ENCODE data around the gene SELL. TPM values are rescaled to one million over a fixed set of nuclear protein-coding genes. Genes with fewer than 3 reads are reported as not detected.

SELL gene
- polyA plus RNA-seq, 4 donors = 1.1 to 1.8 (median 1.6) TPM

DNA sequence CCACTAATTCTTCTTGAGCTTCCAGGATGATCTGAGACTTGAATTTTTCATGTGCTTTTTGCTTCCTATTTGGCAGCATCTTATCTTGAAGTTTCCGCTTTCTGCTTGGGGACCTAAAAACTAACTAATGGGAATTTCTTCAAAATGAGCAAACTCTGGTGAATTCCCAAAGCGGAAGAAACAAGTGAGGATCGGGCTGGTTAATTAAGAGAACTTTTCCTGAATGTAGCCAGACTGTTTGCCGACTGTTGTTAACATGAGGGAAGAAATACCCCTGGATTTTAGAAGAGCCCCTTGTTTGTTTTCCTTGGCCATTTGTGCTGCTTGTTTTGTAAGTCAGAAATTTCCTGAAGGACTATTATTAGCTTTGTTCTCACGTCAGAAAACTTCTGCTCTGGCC, 28.6 kb upstream of the SELL start:
- WGBS, 3 donors = 62 to 68% (median 63%) methylated on average over 5 of the region's 5 CpGs
- Histone ChIP-seq H3K4me1 (ENCODE audit: control insufficient read depth in 3 of 3, insufficient read depth in 2 of 3, low read depth in 1 of 3, low read length in 2 of 3) (no peaks in the 10 kb centered on the region), H3K27ac (ENCODE audit: low read depth in 1 of 3, low read length in 2 of 3) (no peak overlapping the region), H3K36me3 (ENCODE audit: control insufficient read depth in 3 of 3, insufficient read depth in 2 of 3, low read depth in 1 of 3, low read length in 3 of 3) (no peaks in the 10 kb centered on the region), H3K27me3 (ENCODE audit: control insufficient read depth in 3 of 3, insufficient read depth in 3 of 3, low read length in 3 of 3) (peaks cover 0 to 4% (median 0%) of the 10 kb centered on the region in 3 donors), H3K9me3 (ENCODE audit: control insufficient read depth in 2 of 2, insufficient read depth in 1 of 2, low read depth in 1 of 2, low read length in 1 of 2) (peaks cover 0 to 2% of the 10 kb centered on the region in 2 donors), H3K4me3 (ENCODE audit: low read depth in 1 of 3, low read length in 3 of 3) (no peak overlapping the region)
- DNase-seq (no peak), FAIRE-seq (no peak)

GRCh38 chr1:169733924-169734323, 22.5 kb upstream of the SELL start, which contains the start of gene SELE:
Gene SELE, minus strand, starts transcription at chr1:169734079. Its CDS starts 467 bp downstream, at chr1:169733612.
- Histone ChIP-seq H3K36me3 (ENCODE audit: control insufficient read depth in 3 of 3, insufficient read depth in 2 of 3, low read depth in 1 of 3, low read length in 3 of 3) (no peaks in the 10 kb centered on the region), H3K27ac (ENCODE audit: low read depth in 1 of 3, low read length in 2 of 3) (no peak within 1 kb of the TSS), H3K4me3 (ENCODE audit: low read depth in 1 of 3, low read length in 3 of 3) (no peak within 1 kb of the TSS), H3K27me3 (ENCODE audit: control insufficient read depth in 3 of 3, insufficient read depth in 3 of 3, low read length in 3 of 3) (peaks cover 0 to 4% (median 3%) of the 10 kb centered on the region in 3 donors), H3K9me3 (ENCODE audit: control insufficient read depth in 2 of 2, insufficient read depth in 1 of 2, low read depth in 1 of 2, low read length in 1 of 2) (no peaks in the 10 kb centered on the region), H3K4me1 (ENCODE audit: control insufficient read depth in 3 of 3, insufficient read depth in 2 of 3, low read depth in 1 of 3, low read length in 2 of 3) (no peaks in the 10 kb centered on the region)
- no peak for DNase-seq
- 76 to 89% (median 86%) methylated on average over 7 of the region's 7 CpGs for WGBS, 3 donors
- FAIRE-seq = no peak

DNA sequence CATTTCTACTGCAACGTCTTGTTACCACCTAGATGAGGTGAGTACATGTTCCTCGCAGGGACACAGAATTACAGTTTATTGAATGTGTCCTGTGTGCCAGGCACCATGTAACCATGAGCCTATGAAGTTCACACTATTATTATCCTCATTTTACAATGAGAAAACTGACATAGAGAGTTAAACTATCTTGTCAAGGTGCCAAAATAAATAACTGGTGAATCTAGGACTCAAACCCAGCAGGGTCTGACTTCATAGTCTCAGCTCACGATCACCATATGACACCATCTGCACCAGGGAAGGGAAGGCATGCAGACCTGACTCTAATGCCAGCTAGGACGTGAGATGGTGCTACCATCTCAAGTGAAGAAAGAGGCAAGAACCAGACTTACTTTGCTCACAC, 20.0 kb upstream of the SELL start:
- H3K9me3 ChIP-seq (ENCODE audit: control insufficient read depth in 2 of 2, insufficient read depth in 1 of 2, low read depth in 1 of 2, low read length in 1 of 2) = no peaks in the 10 kb centered on the region
- DNase-seq (no peak), FAIRE-seq (no peak)
- H3K27me3 ChIP-seq (ENCODE audit: control insufficient read depth in 3 of 3, insufficient read depth in 3 of 3, low read length in 3 of 3) = peaks cover 0 to 3% (median 0%) of the 10 kb centered on the region in 3 donors
- no peak overlapping the region for H3K27ac ChIP-seq (ENCODE audit: low read depth in 1 of 3, low read length in 2 of 3)
- H3K4me3 ChIP-seq (ENCODE audit: low read depth in 1 of 3, low read length in 3 of 3) = no peak overlapping the region
- H3K36me3 ChIP-seq (ENCODE audit: control insufficient read depth in 3 of 3, insufficient read depth in 2 of 3, low read depth in 1 of 3, low read length in 3 of 3) = no peaks in the 10 kb centered on the region
- WGBS, 3 donors = 41 to 74% (median 58%) methylated on average over 4 of the region's 4 CpGs
- H3K4me1 ChIP-seq (ENCODE audit: control insufficient read depth in 3 of 3, insufficient read depth in 2 of 3, low read depth in 1 of 3, low read length in 2 of 3) = no peaks in the 10 kb centered on the region

- Histone ChIP-seq H3K4me1 (ENCODE audit: control insufficient read depth in 3 of 3, insufficient read depth in 2 of 3, low read depth in 1 of 3, low read length in 2 of 3) (no peaks in the 10 kb centered on the region), H3K27ac (ENCODE audit: low read depth in 1 of 3, low read length in 2 of 3) (no peak overlapping the region), H3K9me3 (ENCODE audit: control insufficient read depth in 2 of 2, insufficient read depth in 1 of 2, low read depth in 1 of 2, low read length in 1 of 2) (no peaks in the 10 kb centered on the region), H3K4me3 (ENCODE audit: low read depth in 1 of 3, low read length in 3 of 3) (no peak overlapping the region), H3K36me3 (ENCODE audit: control insufficient read depth in 3 of 3, insufficient read depth in 2 of 3, low read depth in 1 of 3, low read length in 3 of 3) (no peaks in the 10 kb centered on the region), H3K27me3 (ENCODE audit: control insufficient read depth in 3 of 3, insufficient read depth in 3 of 3, low read length in 3 of 3) (peaks cover 0 to 3% (median 0%) of the 10 kb centered on the region in 3 donors)
- FAIRE-seq (no peak), DNase-seq (no peak)
These were observed 18.6 kb upstream of the SELL start for GRCh38 chr1:169729991-169730390.

DNA sequence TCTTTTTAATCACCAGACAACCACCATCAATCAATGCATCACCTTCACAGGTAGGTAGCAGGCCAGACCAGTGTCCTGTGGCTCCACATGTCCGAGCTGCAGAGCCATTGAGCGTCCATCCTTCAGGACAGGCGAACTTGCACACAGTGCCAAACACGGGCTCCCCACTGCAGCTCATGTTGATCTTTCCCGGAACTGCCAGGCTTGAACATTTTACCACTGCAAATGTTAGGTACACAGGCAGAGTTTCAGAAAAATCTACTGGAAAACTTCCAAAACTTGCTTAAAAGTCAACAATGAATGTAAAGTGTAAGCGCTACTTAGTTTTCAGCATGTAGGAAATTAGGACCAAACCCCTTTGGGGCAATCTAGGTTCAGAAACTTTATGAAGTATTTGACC, 15.9 kb upstream of the SELL start:
- Histone ChIP-seq H3K36me3 (ENCODE audit: control insufficient read depth in 3 of 3, insufficient read depth in 2 of 3, low read depth in 1 of 3, low read length in 3 of 3) (no peaks in the 10 kb centered on the region), H3K9me3 (ENCODE audit: control insufficient read depth in 2 of 2, insufficient read depth in 1 of 2, low read depth in 1 of 2, low read length in 1 of 2) (no peaks in the 10 kb centered on the region), H3K4me3 (ENCODE audit: low read depth in 1 of 3, low read length in 3 of 3) (no peak overlapping the region), H3K27ac (ENCODE audit: low read depth in 1 of 3, low read length in 2 of 3) (no peak overlapping the region), H3K4me1 (ENCODE audit: control insufficient read depth in 3 of 3, insufficient read depth in 2 of 3, low read depth in 1 of 3, low read length in 2 of 3) (no peaks in the 10 kb centered on the region), H3K27me3 (ENCODE audit: control insufficient read depth in 3 of 3, insufficient read depth in 3 of 3, low read length in 3 of 3) (peaks cover 0 to 3% (median 0%) of the 10 kb centered on the region in 3 donors)
- DNase-seq (no peak), FAIRE-seq (no peak)
- WGBS, 3 donors = 80 to 89% (median 80%) methylated on average over 6 of the region's 6 CpGs

GRCh38 chr1:169726851-169727250, 15.4 kb upstream of the SELL start:
- H3K9me3 ChIP-seq (ENCODE audit: control insufficient read depth in 2 of 2, insufficient read depth in 1 of 2, low read depth in 1 of 2, low read length in 1 of 2) = no peaks in the 10 kb centered on the region
- H3K4me3 ChIP-seq (ENCODE audit: low read depth in 1 of 3, low read length in 3 of 3) = no peak overlapping the region
- WGBS, 3 donors = 64 to 82% (median 68%) methylated on average over 3 of the region's 3 CpGs
- H3K4me1 ChIP-seq (ENCODE audit: control insufficient read depth in 3 of 3, insufficient read depth in 2 of 3, low read depth in 1 of 3, low read length in 2 of 3) = no peaks in the 10 kb centered on the region
- H3K27ac ChIP-seq (ENCODE audit: low read depth in 1 of 3, low read length in 2 of 3) = no peak overlapping the region
- no peaks in the 10 kb centered on the region for H3K36me3 ChIP-seq (ENCODE audit: control insufficient read depth in 3 of 3, insufficient read depth in 2 of 3, low read depth in 1 of 3, low read length in 3 of 3)
- no peak for DNase-seq
- peaks cover 0 to 3% (median 0%) of the 10 kb centered on the region in 3 donors for H3K27me3 ChIP-seq (ENCODE audit: control insufficient read depth in 3 of 3, insufficient read depth in 3 of 3, low read length in 3 of 3)
- FAIRE-seq = no peak

GRCh38 chr1:169725930-169726329, 14.5 kb upstream of the SELL start:
- Histone ChIP-seq H3K36me3 (ENCODE audit: control insufficient read depth in 3 of 3, insufficient read depth in 2 of 3, low read depth in 1 of 3, low read length in 3 of 3) (no peaks in the 10 kb centered on the region), H3K4me1 (ENCODE audit: control insufficient read depth in 3 of 3, insufficient read depth in 2 of 3, low read depth in 1 of 3, low read length in 2 of 3) (no peaks in the 10 kb centered on the region), H3K27ac (ENCODE audit: low read depth in 1 of 3, low read length in 2 of 3) (no peak overlapping the region), H3K27me3 (ENCODE audit: control insufficient read depth in 3 of 3, insufficient read depth in 3 of 3, low read length in 3 of 3) (peaks cover 0 to 3% (median 0%) of the 10 kb centered on the region in 3 donors), H3K9me3 (ENCODE audit: control insufficient read depth in 2 of 2, insufficient read depth in 1 of 2, low read depth in 1 of 2, low read length in 1 of 2) (no peaks in the 10 kb centered on the region), H3K4me3 (ENCODE audit: low read depth in 1 of 3, low read length in 3 of 3) (no peak overlapping the region)
- DNase-seq = no peak
- WGBS, 3 donors = 52 to 67% (median 65%) methylated on average over 3 of the region's 3 CpGs
- no peak for FAIRE-seq

GRCh38 chr1:169724168-169724567, 12.7 kb upstream of the SELL start:
- Histone ChIP-seq H3K9me3 (ENCODE audit: control insufficient read depth in 2 of 2, insufficient read depth in 1 of 2, low read depth in 1 of 2, low read length in 1 of 2) (no peaks in the 10 kb centered on the region), H3K36me3 (ENCODE audit: control insufficient read depth in 3 of 3, insufficient read depth in 2 of 3, low read depth in 1 of 3, low read length in 3 of 3) (no peaks in the 10 kb centered on the region), H3K27ac (ENCODE audit: low read depth in 1 of 3, low read length in 2 of 3) (no peak overlapping the region), H3K4me1 (ENCODE audit: control insufficient read depth in 3 of 3, insufficient read depth in 2 of 3, low read depth in 1 of 3, low read length in 2 of 3) (no peaks in the 10 kb centered on the region), H3K27me3 (ENCODE audit: control insufficient read depth in 3 of 3, insufficient read depth in 3 of 3, low read length in 3 of 3) (no peaks in the 10 kb centered on the region), H3K4me3 (ENCODE audit: low read depth in 1 of 3, low read length in 3 of 3) (no peak overlapping the region)
- peak; percentile 5 to 15 for DNase-seq
- FAIRE-seq = no peak
- 24 to 47% (median 43%) methylated on average over 4 of the region's 4 CpGs for WGBS, 3 donors

DNA sequence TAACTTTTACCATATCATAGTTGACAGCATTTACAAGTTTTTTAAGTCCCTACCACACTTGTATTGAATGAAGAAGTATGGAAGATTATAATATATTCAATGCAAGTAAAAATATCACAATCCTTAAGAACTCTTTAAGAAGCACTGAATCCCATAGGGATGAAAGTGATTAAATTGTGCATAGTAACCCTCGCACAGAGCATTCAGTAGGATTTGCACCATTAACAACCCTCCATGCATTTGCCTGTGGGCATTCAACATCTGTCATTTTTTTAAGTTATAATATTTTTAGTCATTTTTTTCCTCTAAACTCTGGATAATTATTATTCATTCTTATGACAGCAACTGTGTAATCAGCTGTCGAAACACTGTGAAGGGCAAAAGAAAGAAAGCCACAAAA, 12.3 kb upstream of the SELL start:
- Histone ChIP-seq H3K9me3 (ENCODE audit: control insufficient read depth in 2 of 2, insufficient read depth in 1 of 2, low read depth in 1 of 2, low read length in 1 of 2) (no peaks in the 10 kb centered on the region), H3K27me3 (ENCODE audit: control insufficient read depth in 3 of 3, insufficient read depth in 3 of 3, low read length in 3 of 3) (no peaks in the 10 kb centered on the region), H3K36me3 (ENCODE audit: control insufficient read depth in 3 of 3, insufficient read depth in 2 of 3, low read depth in 1 of 3, low read length in 3 of 3) (no peaks in the 10 kb centered on the region), H3K4me3 (ENCODE audit: low read depth in 1 of 3, low read length in 3 of 3) (no peak overlapping the region), H3K27ac (ENCODE audit: low read depth in 1 of 3, low read length in 2 of 3) (no peak overlapping the region), H3K4me1 (ENCODE audit: control insufficient read depth in 3 of 3, insufficient read depth in 2 of 3, low read depth in 1 of 3, low read length in 2 of 3) (no peaks in the 10 kb centered on the region)
- WGBS, 3 donors = 73 to 92% (median 82%) methylated on average over 2 of the region's 2 CpGs
- FAIRE-seq = no peak
- no peak for DNase-seq

Data from small intestine (tissue), 7 donors.